ENCODE data around the gene ITGB2. TPM values are rescaled to one million over a fixed set of nuclear protein-coding genes. Genes with fewer than 3 reads are reported as not detected.

The ITGB2 gene
- total RNA-seq, 2 donors from 2014 or later: 240 to 302 TPM

- peaks cover 57% of the 10 kb centered on the region for H3K36me3 Mint-ChIP-seq (ENCODE audit: low read depth)
- peaks cover 3% of the 10 kb centered on the region for H3K9me3 Mint-ChIP-seq
- H3K4me3 Mint-ChIP-seq: peak overlapping the region; percentile 94
- no peaks in the 10 kb centered on the region for H3K27me3 Mint-ChIP-seq
- peak; percentile 42 for ATAC-seq (replicated peaks)
- peak overlapping the region; percentile 97 for H3K27ac Mint-ChIP-seq
- peaks cover 51% of the 10 kb centered on the region for H3K4me1 Mint-ChIP-seq
These were observed 52.0 kb downstream of the ITGB2 start for GRCh38 chr21:44868707-44869106.

- H3K36me3 Mint-ChIP-seq (ENCODE audit: low read depth): peaks cover 63% of the 10 kb centered on the region
- peak overlapping the region; percentile 94 for H3K4me3 Mint-ChIP-seq
- no peaks in the 10 kb centered on the region for H3K27me3 Mint-ChIP-seq
- peaks cover 55% of the 10 kb centered on the region for H3K4me1 Mint-ChIP-seq
- H3K9me3 Mint-ChIP-seq: peaks cover 3% of the 10 kb centered on the region
- H3K27ac Mint-ChIP-seq: peak overlapping the region; percentile 97
- ATAC-seq (replicated peaks): peak; percentile 76
These were observed 52.5 kb downstream of the ITGB2 start for GRCh38 chr21:44867999-44868700.

GRCh38 chr21:44867464-44867863, 53.2 kb downstream of the ITGB2 start:
- Mint-ChIP-seq H3K27me3 (no peaks in the 10 kb centered on the region), H3K36me3 (ENCODE audit: low read depth) (peaks cover 66% of the 10 kb centered on the region), H3K4me1 (peaks cover 55% of the 10 kb centered on the region), H3K9me3 (peaks cover 3% of the 10 kb centered on the region), H3K4me3 (peak overlapping the region; percentile 94), H3K27ac (peak overlapping the region; percentile 97)
- no peak for ATAC-seq (replicated peaks)

GRCh38 chr21:44866780-44867179, 53.9 kb downstream of the ITGB2 start:
- peaks cover 66% of the 10 kb centered on the region for H3K36me3 Mint-ChIP-seq (ENCODE audit: low read depth)
- peak overlapping the region; percentile 94 for H3K4me3 Mint-ChIP-seq
- no peaks in the 10 kb centered on the region for H3K27me3 Mint-ChIP-seq
- H3K27ac Mint-ChIP-seq: peak overlapping the region; percentile 94
- ATAC-seq (replicated peaks): no peak
- H3K4me1 Mint-ChIP-seq: peaks cover 51% of the 10 kb centered on the region
- peaks cover 3% of the 10 kb centered on the region for H3K9me3 Mint-ChIP-seq

GRCh38 chr21:44865561-44866280, 55.0 kb downstream of the ITGB2 start:
- peak overlapping the region; percentile 94 for H3K27ac Mint-ChIP-seq
- H3K9me3 Mint-ChIP-seq: peaks cover 3% of the 10 kb centered on the region
- peak overlapping the region; percentile 94 for H3K4me3 Mint-ChIP-seq
- H3K36me3 Mint-ChIP-seq (ENCODE audit: low read depth): peaks cover 72% of the 10 kb centered on the region
- H3K4me1 Mint-ChIP-seq: peaks cover 49% of the 10 kb centered on the region
- no peaks in the 10 kb centered on the region for H3K27me3 Mint-ChIP-seq
- ATAC-seq (replicated peaks): peak; percentile 74

GRCh38 chr21:44862869-44863685, 57.6 kb downstream of the ITGB2 start:
- Mint-ChIP-seq H3K4me1 (peaks cover 36% of the 10 kb centered on the region), H3K36me3 (ENCODE audit: low read depth) (peaks cover 88% of the 10 kb centered on the region), H3K27ac (peak overlapping the region; percentile 76), H3K9me3 (no peaks in the 10 kb centered on the region), H3K4me3 (no peak overlapping the region), H3K27me3 (no peaks in the 10 kb centered on the region)
- ATAC-seq (replicated peaks): no peak

- ATAC-seq (replicated peaks): no peak
- Mint-ChIP-seq H3K4me1 (peaks cover 22% of the 10 kb centered on the region), H3K4me3 (no peak overlapping the region), H3K27ac (peak overlapping the region; percentile 14), H3K9me3 (no peaks in the 10 kb centered on the region), H3K36me3 (ENCODE audit: low read depth) (peaks cover 100% of the 10 kb centered on the region), H3K27me3 (no peaks in the 10 kb centered on the region)
These were observed 61.9 kb downstream of the ITGB2 start for GRCh38 chr21:44858791-44859190.

- H3K9me3 Mint-ChIP-seq: no peaks in the 10 kb centered on the region
- ATAC-seq (replicated peaks): no peak
- no peak overlapping the region for H3K4me3 Mint-ChIP-seq
- H3K4me1 Mint-ChIP-seq: peaks cover 18% of the 10 kb centered on the region
- peaks cover 100% of the 10 kb centered on the region for H3K36me3 Mint-ChIP-seq (ENCODE audit: low read depth)
- H3K27me3 Mint-ChIP-seq: no peaks in the 10 kb centered on the region
- peak overlapping the region; percentile 14 for H3K27ac Mint-ChIP-seq
These were observed 62.4 kb downstream of the ITGB2 start for GRCh38 chr21:44858291-44858690.

GRCh38 chr21:44857127-44857892, 63.4 kb downstream of the ITGB2 start:
- no peaks in the 10 kb centered on the region for H3K9me3 Mint-ChIP-seq
- H3K4me1 Mint-ChIP-seq: peaks cover 18% of the 10 kb centered on the region
- no peak overlapping the region for H3K27ac Mint-ChIP-seq
- peaks cover 100% of the 10 kb centered on the region for H3K36me3 Mint-ChIP-seq (ENCODE audit: low read depth)
- no peaks in the 10 kb centered on the region for H3K27me3 Mint-ChIP-seq
- H3K4me3 Mint-ChIP-seq: no peak overlapping the region
- no peak for ATAC-seq (replicated peaks)

GRCh38 chr21:44856131-44856530, 64.6 kb downstream of the ITGB2 start:
- peak overlapping the region; percentile 68 for H3K27ac Mint-ChIP-seq
- no peak for ATAC-seq (replicated peaks)
- peaks cover 10% of the 10 kb centered on the region for H3K4me1 Mint-ChIP-seq
- no peaks in the 10 kb centered on the region for H3K9me3 Mint-ChIP-seq
- H3K27me3 Mint-ChIP-seq: no peaks in the 10 kb centered on the region
- H3K4me3 Mint-ChIP-seq: no peak overlapping the region
- H3K36me3 Mint-ChIP-seq (ENCODE audit: low read depth): peaks cover 100% of the 10 kb centered on the region

- H3K4me3 Mint-ChIP-seq: no peak overlapping the region
- ATAC-seq (replicated peaks): no peak
- peaks cover 100% of the 10 kb centered on the region for H3K36me3 Mint-ChIP-seq (ENCODE audit: low read depth)
These were observed 65.1 kb downstream of the ITGB2 start for GRCh38 chr21:44855572-44855971.

GRCh38 chr21:44854664-44855446, 65.8 kb downstream of the ITGB2 start:
- Mint-ChIP-seq H3K27ac (peak overlapping the region; percentile 22), H3K27me3 (no peaks in the 10 kb centered on the region), H3K36me3 (ENCODE audit: low read depth) (peaks cover 100% of the 10 kb centered on the region), H3K4me1 (peaks cover 7% of the 10 kb centered on the region), H3K9me3 (no peaks in the 10 kb centered on the region), H3K4me3 (no peak overlapping the region)
- no peak for ATAC-seq (replicated peaks)

More at GRCh38 chr21:44855572-44855971, 65.1 kb downstream of the ITGB2 start:
- Mint-ChIP-seq H3K9me3 (no peaks in the 10 kb centered on the region), H3K4me1 (peaks cover 7% of the 10 kb centered on the region), H3K27me3 (no peaks in the 10 kb centered on the region), H3K27ac (no peak overlapping the region)

- H3K4me1 Mint-ChIP-seq: peaks cover 7% of the 10 kb centered on the region
- no peak overlapping the region for H3K4me3 Mint-ChIP-seq
- peaks cover 100% of the 10 kb centered on the region for H3K36me3 Mint-ChIP-seq (ENCODE audit: low read depth)
- H3K27ac Mint-ChIP-seq: peak overlapping the region; percentile 22
- no peaks in the 10 kb centered on the region for H3K9me3 Mint-ChIP-seq
- H3K27me3 Mint-ChIP-seq: no peaks in the 10 kb centered on the region
- ATAC-seq (replicated peaks): no peak
These were observed 66.4 kb downstream of the ITGB2 start for GRCh38 chr21:44854391-44854663.
